K562 (cell line): ENCODE measurements around the gene LZTS2. TPM values are rescaled to one million over a fixed set of nuclear protein-coding genes. Genes with fewer than 3 reads are reported as not detected.

ENCODE experiments used
- ATF7 ChIP-seq: fragments of 450-650 bp; IDR thresholded peaks from 2 replicates; pipeline ENCODE4 v1.7.1; 2014; ENCODE audit warnings: mild to moderate bottlenecking, moderate library complexity
- BRD4 ChIP-seq: fragments of 200-600 bp; sonication (generic); IDR thresholded peaks from 2 replicates; pipeline ENCODE4 v1.6.1; 2017; ENCODE audit warnings: inconsistent platforms
- CXXC5 ChIP-seq: fragments of 250-450 bp; sonication (Bioruptor Pico); IDR thresholded peaks from 2 replicates; pipeline ENCODE4 v1.8.0; 2022; ENCODE audit warnings: inconsistent platforms, mild to moderate bottlenecking, moderate library complexity
- ETV1 ChIP-seq: fragments of 450-650 bp; conservative IDR thresholded peaks from 2 replicates; pipeline ENCODE4 v1.6.1; 2016; ENCODE audit warnings: missing genetic modification characterization, control low read depth, low read depth, missing compliant biosample characterization
- HNRNPLL ChIP-seq: fragments of 200-400 bp; formaldehyde crosslinking; IDR thresholded peaks from 2 replicates; pipeline ENCODE4 v1.6.1; 2017; ENCODE audit warnings: low read length, low read depth, mild to moderate bottlenecking; ENCODE audit not compliant: poor library complexity, severe bottlenecking
- KLF6 ChIP-seq: fragments of 250-450 bp; sonication (Bioruptor Pico); IDR thresholded peaks from 2 replicates; pipeline ENCODE4 v1.4.0; 2020; ENCODE audit warnings: mild to moderate bottlenecking, moderate library complexity, borderline replicate concordance
- NR0B1 ChIP-seq: fragments of 450-650 bp; IDR thresholded peaks from one replicate; pipeline ENCODE4 v1.6.1; 2018; ENCODE audit warnings: mild to moderate bottlenecking, moderate library complexity; ENCODE audit not compliant: partially characterized antibody
- NRF1 ChIP-seq, 2 experiments: fragments of 450-650 bp; IDR thresholded peaks in 1 of 2; conservative IDR thresholded peaks in 1 of 2; 2 replicates each; pipeline ENCODE4 v1.6.1; 2014; ENCODE audit warnings: mild to moderate bottlenecking in 2 of 2
- POLR2AphosphoS5 ChIP-seq: IDR thresholded peaks from 2 replicates; pipeline ENCODE4 v1.6.1; 2011; ENCODE audit warnings: mild to moderate bottlenecking, low read depth, low read length, moderate library complexity; ENCODE audit not compliant: control insufficient read depth, insufficient read depth
- POLR2G ChIP-seq: fragments of 200-400 bp; formaldehyde crosslinking; IDR thresholded peaks from 2 replicates; pipeline ENCODE4 v1.6.1; 2017; ENCODE audit warnings: low read depth, mild to moderate bottlenecking, antibody characterized with exemption, low read length, moderate library complexity
- SMAD4 ChIP-seq: fragments of 250-450 bp; sonication (Bioruptor Pico); conservative IDR thresholded peaks from 2 replicates; pipeline ENCODE4 v1.8.0; 2021; ENCODE audit warnings: inconsistent platforms, mild to moderate bottlenecking, moderate library complexity
- SMARCA4 ChIP-seq: fragments of 450-650 bp; IDR thresholded peaks from 2 replicates; pipeline ENCODE4 v1.6.1; 2016
- SP1 ChIP-seq: sonication (generic); formaldehyde crosslinking; IDR thresholded peaks from 2 replicates; pipeline ENCODE4 v1.8.1; 2022; ENCODE audit warnings: mild to moderate bottlenecking, missing genetic modification reagents
- SRF ChIP-seq, 2 experiments: fragments of 250-450, 450-650 bp in 1 of 2; sonication (Bioruptor Pico) in 1 of 2; sonication (generic) in 1 of 2; formaldehyde crosslinking; IDR thresholded peaks; 2 replicates each; pipeline versions ENCODE4 v1.5.0 to v1.5.1; 2020 to 2022; ENCODE audit warnings: mild to moderate bottlenecking in 1 of 2, missing genetic modification reagents in 1 of 2
- TAF1 ChIP-seq: IDR thresholded peaks from 2 replicates; pipeline ENCODE4 v1.6.1; 2011; ENCODE audit warnings: mild to moderate bottlenecking, low read length, moderate library complexity; ENCODE audit not compliant: insufficient read depth, control insufficient read depth, severe bottlenecking; ENCODE audit errors: extremely low read depth
- ZBTB40 ChIP-seq, 2 experiments: fragments of 450-650 bp in 1 of 2; sonication (generic) in 1 of 2; formaldehyde crosslinking in 1 of 2; IDR thresholded peaks; 2 replicates each; pipeline versions ENCODE4 v1.7.1 to v1.9.0; 2016 to 2022; ENCODE audit warnings: inconsistent platforms in 1 of 2, mild to moderate bottlenecking in 1 of 2, missing genetic modification reagents in 1 of 2
- polyA plus RNA-seq, 8 experiments: library from polyadenylated mRNA; depleted of rRNA in 4 of 8; stranded (reverse) in 5 of 8; unstranded in 3 of 8; fragments of >200 nt; fragmentation: Nextera tagmentation in 2 of 8; fragmentation: Illumina TruSeq in 1 of 8; extraction: Ambion mirVana in 2 of 8; extraction: Trizol in 1 of 8; gene quantifications; 2 replicates each; pipeline versions ENCODE4 v1.2.1 to v1.2.3, GENCODE V29; 2011 to 2014; ENCODE audit warnings: inconsistent platforms in 1 of 8, missing spikeins in 1 of 8
- total RNA-seq, 7 experiments: library from RNA; depleted of rRNA in 6 of 7; stranded (reverse); fragments of >200 nt in 6 of 7; fragmentation: Illumina TruSeq in 2 of 7; extraction: Trizol in 2 of 7; gene quantifications; 2 replicates each; pipeline versions ENCODE4 v1.2.1 to v1.2.3, GENCODE V29; 2011 to 2021; ENCODE audit warnings: low replicate concordance in 1 of 7

The LZTS2 gene
- total and polyA plus RNA-seq, 9 of the 15 experiments (the other 6 are each of a cell fraction or from before 2014, with no cell fraction given): 0.23 to 42.5 (median 14.7) TPM

- TF ChIP-seq ZBTB40 (IDR thresholded peaks at IDR 0.05): peak; percentile 59; the same call in 1 of the 2 replicates
- no peak for TF ChIP-seq ZBTB40 (CRISPR knock-in tag; IDR thresholded peaks at IDR 0.05)
- TF ChIP-seq NRF1 (conservative IDR thresholded peaks at IDR 0.05 in 1 of 2, IDR thresholded peaks at IDR 0.05 in 1 of 2): peak; percentile 63 to 72
- TF ChIP-seq SMARCA4: no peak
- TF ChIP-seq NR0B1: no peak
- peak; percentile 71 for TF ChIP-seq POLR2G
- TF ChIP-seq POLR2AphosphoS5: peak; percentile 27; the same call in 1 of the 2 replicates
- peak in 1 of 2 experiments; percentile 71; a peak in 1 of 4 replicates for TF ChIP-seq SRF (CRISPR knock-in tag; IDR thresholded peaks at IDR 0.05)
- peak; percentile 45 for TF ChIP-seq CXXC5 (CRISPR knock-in tag)
- TF ChIP-seq SP1 (CRISPR knock-in tag): peak; percentile 67; the same call in 1 of the 2 replicates
- peak; percentile 36; the same call in 1 of the 2 replicates for TF ChIP-seq ETV1
- no peak for TF ChIP-seq KLF6 (CRISPR knock-in tag)
- TF ChIP-seq TAF1: peak; percentile 49
- TF ChIP-seq ATF7: peak; percentile 33; the same call in 1 of the 2 replicates
- TF ChIP-seq HNRNPLL: peak; percentile 39
- peak; percentile 25; the same call in 1 of the 2 replicates for TF ChIP-seq SMAD4 (CRISPR knock-in tag)
- TF ChIP-seq BRD4: no peak
These were observed 43.2 kb downstream of the LZTS2 start (continued) for GRCh38 chr10:101042667-101043362.
